A549 (cell line): ENCODE data around the gene CCDC57.

ENCODE experiments used
- CEBPB ChIP-seq, 2 experiments: fragments of >200 bp in 1 of 2; sonication (Bioruptor Twin) in 1 of 2; formaldehyde crosslinking in 1 of 2; IDR thresholded peaks; 2 replicates each; pipeline ENCODE4 v1.6.1; 2012 to 2016
- CTCF ChIP-seq: fragments of >200 bp; sonication (Bioruptor Twin); formaldehyde crosslinking; IDR thresholded peaks from 3 replicates; pipeline ENCODE4 v1.5.1; 2016
- PHF8 ChIP-seq: fragments of 200-600 bp; sonication (generic); IDR thresholded peaks from 2 replicates; pipeline ENCODE4 v1.6.1; 2016; ENCODE audit warnings: low read depth, mild to moderate bottlenecking, antibody characterized with exemption, moderate library complexity, borderline replicate concordance
- RARB ChIP-seq: fragments of 250-450 bp; sonication (Bioruptor Pico); IDR thresholded peaks from 2 replicates; pipeline ENCODE4 v1.8.0; 2021; ENCODE audit warnings: mild to moderate bottlenecking, moderate library complexity
- REST ChIP-seq: fragments of 200-600 bp; sonication (generic); IDR thresholded peaks from 2 replicates; pipeline ENCODE4 v1.6.1; 2016; ENCODE audit warnings: antibody characterized with exemption, mild to moderate bottlenecking, moderate library complexity

- TF ChIP-seq CEBPB (IDR thresholded peaks at IDR 0.05) (no peak), REST (no peak), CTCF (no peak), RARB (CRISPR knock-in tag) (no peak), PHF8 (no peak)
Measured at GRCh38 chr17:82092094-82092586, 120.5 kb downstream of the CCDC57 start.
